ENCODE data around the gene ACVR1. TPM values are rescaled to one million over a fixed set of nuclear protein-coding genes. Genes with fewer than 3 reads are reported as not detected.
"Not testable (repeated sequence)": the region's sequence is repeated elsewhere in the genome, so short reads cannot be mapped to it uniquely, and the experiment has no call there.

The ACVR1 gene
- total and polyA plus RNA-seq, 4 donors, result 7.5 to 38.3 (median 23.4) TPM

DNA sequence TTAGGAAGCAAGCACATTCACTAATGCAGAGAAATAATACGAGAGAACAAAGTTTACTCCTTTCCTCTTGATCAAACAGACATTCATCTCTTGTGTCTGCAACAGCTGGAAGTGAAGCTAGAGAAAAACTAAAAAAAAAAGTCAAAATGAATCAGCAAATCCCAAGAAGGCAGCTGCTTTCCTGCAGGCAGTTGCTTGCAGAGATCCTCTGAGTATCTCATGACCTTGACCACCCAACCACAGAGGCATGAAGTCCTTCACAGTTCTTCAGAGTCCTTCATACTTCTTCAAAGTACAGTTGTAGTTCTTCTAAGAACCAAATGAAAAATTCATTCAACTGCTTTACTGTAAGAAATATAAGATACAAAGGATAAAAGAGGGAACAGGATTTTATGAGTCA is 150.3 kb downstream of the ACVR1 start:
- Histone ChIP-seq H3K36me3 (ENCODE audit: control insufficient read depth in 4 of 4, insufficient read depth in 4 of 4, low read length in 4 of 4) (peaks cover 0 to 13% (median 6%) of the 10 kb centered on the region in 4 donors), H3K9ac (ENCODE audit: insufficient read depth in 1 of 2, low read length in 2 of 2) (no peak overlapping the region), H3K27ac (ENCODE audit: low read depth in 1 of 2, low read length in 1 of 2) (no peak overlapping the region), H3K27me3 (ENCODE audit: control insufficient read depth in 3 of 3, insufficient read depth in 3 of 3, low read length in 2 of 3) (no peaks in the 10 kb centered on the region), H3K4me3 (no peak overlapping the region), H3K9me3 (ENCODE audit: control insufficient read depth in 4 of 4, insufficient read depth in 3 of 4, low read length in 3 of 4) (peaks cover 0 to 17% (median 8%) of the 10 kb centered on the region in 4 donors), H3K4me1 (ENCODE audit: control insufficient read depth in 5 of 5, insufficient read depth in 5 of 5, low read length in 5 of 5) (no peaks in the 10 kb centered on the region)
- WGBS, 2 donors, result 70 to 75% methylated on average over 1 of the region's 1 CpG
- TF ChIP-seq, protein P1, sequence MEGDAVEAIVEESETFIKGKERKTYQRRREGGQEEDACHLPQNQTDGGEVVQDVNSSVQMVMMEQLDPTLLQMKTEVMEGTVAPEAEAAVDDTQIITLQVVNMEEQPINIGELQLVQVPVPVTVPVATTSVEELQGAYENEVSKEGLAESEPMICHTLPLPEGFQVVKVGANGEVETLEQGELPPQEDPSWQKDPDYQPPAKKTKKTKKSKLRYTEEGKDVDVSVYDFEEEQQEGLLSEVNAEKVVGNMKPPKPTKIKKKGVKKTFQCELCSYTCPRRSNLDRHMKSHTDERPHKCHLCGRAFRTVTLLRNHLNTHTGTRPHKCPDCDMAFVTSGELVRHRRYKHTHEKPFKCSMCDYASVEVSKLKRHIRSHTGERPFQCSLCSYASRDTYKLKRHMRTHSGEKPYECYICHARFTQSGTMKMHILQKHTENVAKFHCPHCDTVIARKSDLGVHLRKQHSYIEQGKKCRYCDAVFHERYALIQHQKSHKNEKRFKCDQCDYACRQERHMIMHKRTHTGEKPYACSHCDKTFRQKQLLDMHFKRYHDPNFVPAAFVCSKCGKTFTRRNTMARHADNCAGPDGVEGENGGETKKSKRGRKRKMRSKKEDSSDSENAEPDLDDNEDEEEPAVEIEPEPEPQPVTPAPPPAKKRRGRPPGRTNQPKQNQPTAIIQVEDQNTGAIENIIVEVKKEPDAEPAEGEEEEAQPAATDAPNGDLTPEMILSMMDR (IDR thresholded peaks at IDR 0.05; ENCODE audit: control extremely low read depth, extremely low read depth), result no peak
- DNase-seq (no peak), ATAC-seq (ENCODE audit: insufficient read depth, low FRiP score) (no peak)

DNA sequence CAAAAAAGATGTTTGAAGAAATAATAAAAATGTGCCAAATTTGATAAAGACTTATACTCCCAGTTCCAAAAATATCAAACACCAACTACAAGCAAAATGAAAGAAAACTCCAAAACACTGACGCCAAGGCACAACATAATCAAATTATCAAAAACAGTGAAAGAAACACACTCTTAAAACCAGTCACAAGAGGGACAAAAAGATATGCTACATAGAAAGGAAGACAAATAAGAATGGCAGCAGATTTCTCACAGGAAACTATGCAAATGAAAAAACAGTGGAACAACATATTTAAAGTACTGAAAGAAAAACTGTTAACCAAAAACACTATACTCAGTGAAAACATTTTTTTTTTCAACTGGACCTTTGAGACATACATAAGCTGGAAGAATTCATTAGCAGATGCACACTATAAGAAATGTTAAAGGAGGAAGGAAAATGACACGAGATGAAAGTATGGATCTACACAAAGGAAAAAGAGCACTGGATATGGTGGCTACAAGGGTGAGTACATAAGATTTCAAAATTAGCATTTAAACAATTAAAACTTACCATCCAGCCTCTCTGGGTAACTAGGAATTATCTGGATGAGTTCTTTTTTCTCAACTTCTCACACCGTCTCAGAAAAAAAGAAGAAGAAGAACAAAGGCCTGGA is 153.4 kb downstream of the ACVR1 start:
- no peak overlapping the region for H3K4me3 ChIP-seq
- no peak overlapping the region for H3K27ac ChIP-seq (ENCODE audit: low read depth in 1 of 2, low read length in 1 of 2)
- H3K36me3 ChIP-seq (ENCODE audit: control insufficient read depth in 4 of 4, insufficient read depth in 4 of 4, low read length in 4 of 4), result peaks cover 0 to 15% (median 4%) of the 10 kb centered on the region in 4 donors
- TF ChIP-seq, protein P1 (IDR thresholded peaks at IDR 0.05; ENCODE audit: control extremely low read depth, extremely low read depth), result no peak
- H3K9ac ChIP-seq (ENCODE audit: insufficient read depth in 1 of 2, low read length in 2 of 2), result no peak overlapping the region
- H3K27me3 ChIP-seq (ENCODE audit: control insufficient read depth in 3 of 3, insufficient read depth in 3 of 3, low read length in 2 of 3), result no peaks in the 10 kb centered on the region
- 96 to 98% methylated on average over 3 of the region's 3 CpGs for WGBS, 2 donors
- peak in 2 of 3 donors; percentile 3 to 16 for DNase-seq
- no peak for ATAC-seq (ENCODE audit: insufficient read depth, low FRiP score)
- H3K4me1 ChIP-seq (ENCODE audit: control insufficient read depth in 5 of 5, insufficient read depth in 5 of 5, low read length in 5 of 5), result no peaks in the 10 kb centered on the region
- H3K9me3 ChIP-seq (ENCODE audit: control insufficient read depth in 4 of 4, insufficient read depth in 3 of 4, low read length in 3 of 4), result peaks cover 0 to 17% (median 7%) of the 10 kb centered on the region in 4 donors

DNA sequence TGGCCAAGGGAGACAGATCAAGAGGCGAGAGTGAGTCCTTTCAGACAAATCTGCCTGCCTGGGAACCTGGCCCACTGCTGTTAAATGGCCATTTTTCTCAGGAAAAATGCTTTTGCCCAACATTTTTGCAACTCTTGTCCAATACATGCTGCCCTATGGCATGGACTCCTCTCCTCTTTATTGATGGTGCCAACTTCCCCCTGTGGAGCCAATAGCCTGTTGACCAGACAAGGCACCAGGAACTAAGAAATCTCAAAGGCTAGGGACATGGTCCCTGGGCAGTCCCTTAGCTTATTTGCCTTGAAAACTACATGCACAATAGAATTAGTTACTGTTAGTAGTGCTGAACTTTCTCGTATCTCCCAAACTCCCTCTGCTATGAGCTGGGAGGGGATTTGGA is 155.6 kb downstream of the ACVR1 start:
- no peak overlapping the region for H3K27ac ChIP-seq (ENCODE audit: low read depth in 1 of 2, low read length in 1 of 2)
- WGBS, 2 donors, result 97 to 100% methylated on average over 2 of the region's 2 CpGs
- no peak overlapping the region for H3K9ac ChIP-seq (ENCODE audit: insufficient read depth in 1 of 2, low read length in 2 of 2)
- H3K36me3 ChIP-seq (ENCODE audit: control insufficient read depth in 4 of 4, insufficient read depth in 4 of 4, low read length in 4 of 4), result peaks cover 0 to 14% (median 4%) of the 10 kb centered on the region in 4 donors
- H3K4me1 ChIP-seq (ENCODE audit: control insufficient read depth in 5 of 5, insufficient read depth in 5 of 5, low read length in 5 of 5), result no peaks in the 10 kb centered on the region
- no peaks in the 10 kb centered on the region for H3K27me3 ChIP-seq (ENCODE audit: control insufficient read depth in 3 of 3, insufficient read depth in 3 of 3, low read length in 2 of 3)
- TF ChIP-seq, protein P1 (IDR thresholded peaks at IDR 0.05; ENCODE audit: control extremely low read depth, extremely low read depth), result no peak
- H3K9me3 ChIP-seq (ENCODE audit: control insufficient read depth in 4 of 4, insufficient read depth in 3 of 4, low read length in 3 of 4), result peaks cover 0 to 17% (median 7%) of the 10 kb centered on the region in 4 donors
- H3K4me3 ChIP-seq, result no peak overlapping the region
- no peak for DNase-seq
- no peak for ATAC-seq (ENCODE audit: insufficient read depth, low FRiP score)

DNA sequence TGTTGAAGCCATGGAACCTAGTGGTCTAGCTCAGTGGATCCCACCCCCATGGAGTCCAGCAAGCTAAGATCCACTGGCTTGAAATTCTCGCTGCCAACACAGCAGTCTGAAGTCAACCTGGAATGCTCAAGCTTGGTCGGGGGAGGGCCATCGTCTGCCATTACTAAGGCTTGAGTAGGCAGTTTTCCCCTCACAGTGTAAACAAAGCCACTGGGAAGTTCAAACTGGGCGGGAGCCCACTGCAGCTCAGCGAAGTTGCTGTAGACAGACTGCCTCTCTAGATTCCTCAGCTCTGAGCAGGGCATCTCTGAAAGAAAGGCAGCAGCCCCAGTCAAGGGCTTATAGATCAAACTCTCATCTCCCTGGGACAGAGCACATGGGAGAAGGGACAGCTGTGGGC is 171.5 kb downstream of the ACVR1 start:
- not testable (repeated sequence) for H3K4me3 ChIP-seq; H3K4me1 ChIP-seq (ENCODE audit: control insufficient read depth in 5 of 5, insufficient read depth in 5 of 5, low read length in 5 of 5); ATAC-seq (ENCODE audit: insufficient read depth, low FRiP score); H3K27me3 ChIP-seq (ENCODE audit: control insufficient read depth in 3 of 3, insufficient read depth in 3 of 3, low read length in 2 of 3); DNase-seq; H3K9ac ChIP-seq (ENCODE audit: insufficient read depth in 1 of 2, low read length in 2 of 2); H3K36me3 ChIP-seq (ENCODE audit: control insufficient read depth in 4 of 4, insufficient read depth in 4 of 4, low read length in 4 of 4); H3K9me3 ChIP-seq (ENCODE audit: control insufficient read depth in 4 of 4, insufficient read depth in 3 of 4, low read length in 3 of 4); H3K27ac ChIP-seq (ENCODE audit: low read depth in 1 of 2, low read length in 1 of 2)
- 72 to 85% methylated on average over 5 of the region's 5 CpGs for WGBS, 2 donors

DNA sequence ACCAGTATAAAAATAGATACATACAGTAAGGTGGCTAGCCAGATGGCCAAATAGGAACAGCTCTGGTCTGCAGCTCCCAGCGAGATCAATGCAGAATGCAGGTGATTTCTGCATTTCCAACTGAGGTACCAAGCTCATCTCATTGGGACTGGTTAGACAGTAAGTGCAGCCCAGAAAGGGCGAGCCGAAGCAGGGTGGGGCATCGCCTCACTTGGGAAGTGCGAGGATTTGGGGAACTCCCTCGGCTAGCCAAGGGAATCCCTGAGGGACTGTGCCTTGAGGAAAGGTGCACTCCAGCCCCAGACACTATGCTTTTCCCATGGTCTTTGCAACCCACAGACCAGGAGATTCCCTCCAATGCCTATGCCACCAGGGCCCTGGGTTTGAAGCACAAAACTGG is 172.0 kb downstream of the ACVR1 start:
- WGBS, 2 donors, result 98 to 99% methylated on average over 6 of the region's 6 CpGs
- not testable (repeated sequence) for H3K9ac ChIP-seq (ENCODE audit: insufficient read depth in 1 of 2, low read length in 2 of 2); DNase-seq; H3K27ac ChIP-seq (ENCODE audit: low read depth in 1 of 2, low read length in 1 of 2); H3K4me1 ChIP-seq (ENCODE audit: control insufficient read depth in 5 of 5, insufficient read depth in 5 of 5, low read length in 5 of 5); H3K4me3 ChIP-seq; H3K27me3 ChIP-seq (ENCODE audit: control insufficient read depth in 3 of 3, insufficient read depth in 3 of 3, low read length in 2 of 3); ATAC-seq (ENCODE audit: insufficient read depth, low FRiP score); H3K36me3 ChIP-seq (ENCODE audit: control insufficient read depth in 4 of 4, insufficient read depth in 4 of 4, low read length in 4 of 4)
- peaks cover 0 to 14% (median 2%) of the 10 kb centered on the region in 4 donors for H3K9me3 ChIP-seq (ENCODE audit: control insufficient read depth in 4 of 4, insufficient read depth in 3 of 4, low read length in 3 of 4)

All from lung (tissue), 12 donors.